Stimulated activated CD8-positive, alpha-beta memory T cell treated with anti-CD3 and anti-CD28 coated beads, Interleukin-15, amount 100 ng/mL, for 1 hour (primary cell): ENCODE measurements around the gene POLR1E.
A peak's percentile ranks its signal among the peaks of the same experiment; 100 is the strongest.
"Not testable (repeated sequence)": the region's sequence is repeated elsewhere in the genome, so short reads cannot be mapped to it uniquely, and the experiment has no call there.

ENCODE experiments used
- DNase-seq: peaks from one replicate; pipeline ENCODE4 v3.0.0-alpha.2; 2020; ENCODE audit warnings: low read depth

The POLR1E gene

GRCh38 chr9:37464426-37465248, 21.1 kb upstream of the POLR1E start:
- peak; percentile 69 for DNase-seq

- DNase-seq = peak; percentile 97
These were observed 20.3 kb upstream of the POLR1E start, which contains the start of gene ZBTB5 for GRCh38 chr9:37465249-37466036. Gene ZBTB5 (minus strand): TSS chr9:37465450. CDS start chr9:37442551, 22,899 bp downstream.

- no peak for DNase-seq
These were observed 19.6 kb upstream of the POLR1E start for GRCh38 chr9:37466037-37466709.

- DNase-seq = not testable (repeated sequence)
These were observed 18.2 kb upstream of the POLR1E start for GRCh38 chr9:37467530-37467929.

GRCh38 chr9:37468620-37469019, 17.1 kb upstream of the POLR1E start:
- DNase-seq = no peak

- no peak for DNase-seq
These were observed 13.6 kb upstream of the POLR1E start for GRCh38 chr9:37471942-37472684.

- DNase-seq = not testable (repeated sequence)
These were observed 11.8 kb upstream of the POLR1E start for GRCh38 chr9:37473982-37474381.

- no peak for DNase-seq
These were observed 11.3 kb upstream of the POLR1E start for GRCh38 chr9:37474438-37474837.

GRCh38 chr9:37476930-37477329, 8.8 kb upstream of the POLR1E start:
- no peak for DNase-seq

- DNase-seq = not testable (repeated sequence)
These were observed 8.3 kb upstream of the POLR1E start for GRCh38 chr9:37477443-37477842.

GRCh38 chr9:37477987-37478619, 7.6 kb upstream of the POLR1E start:
- not testable (repeated sequence) for DNase-seq

- DNase-seq = no peak
These were observed 5.0 kb upstream of the POLR1E start for GRCh38 chr9:37480759-37481158.

GRCh38 chr9:37486256-37486615, 488 bp downstream of the POLR1E start:
- DNase-seq = no peak

- no peak for DNase-seq
These were observed 1.1 kb downstream of the POLR1E start for GRCh38 chr9:37486616-37487548.

- DNase-seq = no peak
These were observed 6.2 kb downstream of the POLR1E start for GRCh38 chr9:37491939-37492338.

GRCh38 chr9:37495571-37495970, 9.8 kb downstream of the POLR1E start:
- DNase-seq = no peak

- no peak for DNase-seq
These were observed 10.3 kb downstream of the POLR1E start for GRCh38 chr9:37496020-37496419.

GRCh38 chr9:37497320-37497719, 11.6 kb downstream of the POLR1E start:
- no peak for DNase-seq

- DNase-seq = no peak
These were observed 12.7 kb downstream of the POLR1E start for GRCh38 chr9:37498457-37498856.

- no peak for DNase-seq
These were observed 13.5 kb downstream of the POLR1E start for GRCh38 chr9:37499297-37499696.
